ENCODE results near the gene CDC25B.

The CDC25B gene

GRCh38 chr20:3781153-3781910 is 14.8 kb upstream of the CDC25B start, which contains the start of gene SPEF1 (continued):
- TF ChIP-seq ZBTB10 (tag by site-specific recombination; IDR thresholded peaks at IDR 0.05), result peak; percentile 81
- no peak for TF ChIP-seq ZNF677 (tag by site-specific recombination; IDR thresholded peaks at IDR 0.05)
- no peak for TF ChIP-seq ZFP3 (tag by site-specific recombination; IDR thresholded peaks at IDR 0.05; ENCODE audit: low read depth)
- peak; percentile 98 for TF ChIP-seq ZNF76 (tag by site-specific recombination; IDR thresholded peaks at IDR 0.05; ENCODE audit: borderline replicate concordance, low read depth)
- TF ChIP-seq ZNF792 (tag by site-specific recombination; IDR thresholded peaks at IDR 0.05), result no peak
- no peak for TF ChIP-seq ZNF133 (tag by site-specific recombination; IDR thresholded peaks at IDR 0.05)
- TF ChIP-seq, protein P1, sequence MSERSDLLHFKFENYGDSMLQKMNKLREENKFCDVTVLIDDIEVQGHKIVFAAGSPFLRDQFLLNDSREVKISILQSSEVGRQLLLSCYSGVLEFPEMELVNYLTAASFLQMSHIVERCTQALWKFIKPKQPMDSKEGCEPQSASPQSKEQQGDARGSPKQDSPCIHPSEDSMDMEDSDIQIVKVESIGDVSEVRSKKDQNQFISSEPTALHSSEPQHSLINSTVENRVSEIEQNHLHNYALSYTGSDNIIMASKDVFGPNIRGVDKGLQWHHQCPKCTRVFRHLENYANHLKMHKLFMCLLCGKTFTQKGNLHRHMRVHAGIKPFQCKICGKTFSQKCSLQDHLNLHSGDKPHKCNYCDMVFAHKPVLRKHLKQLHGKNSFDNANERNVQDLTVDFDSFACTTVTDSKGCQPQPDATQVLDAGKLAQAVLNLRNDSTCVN (tag by site-specific recombination; optimal IDR thresholded peaks at IDR 0.05), result no peak
- TF ChIP-seq, protein P2, sequence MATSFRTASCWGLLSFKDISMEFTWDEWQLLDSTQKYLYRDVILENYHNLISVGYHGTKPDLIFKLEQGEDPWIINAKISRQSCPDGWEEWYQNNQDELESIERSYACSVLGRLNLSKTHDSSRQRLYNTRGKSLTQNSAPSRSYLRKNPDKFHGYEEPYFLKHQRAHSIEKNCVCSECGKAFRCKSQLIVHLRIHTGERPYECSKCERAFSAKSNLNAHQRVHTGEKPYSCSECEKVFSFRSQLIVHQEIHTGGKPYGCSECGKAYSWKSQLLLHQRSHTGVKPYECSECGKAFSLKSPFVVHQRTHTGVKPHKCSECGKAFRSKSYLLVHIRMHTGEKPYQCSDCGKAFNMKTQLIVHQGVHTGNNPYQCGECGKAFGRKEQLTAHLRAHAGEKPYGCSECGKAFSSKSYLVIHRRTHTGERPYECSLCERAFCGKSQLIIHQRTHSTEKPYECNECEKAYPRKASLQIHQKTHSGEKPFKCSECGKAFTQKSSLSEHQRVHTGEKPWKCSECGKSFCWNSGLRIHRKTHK (tag by site-specific recombination; IDR thresholded peaks at IDR 0.05), result no peak
- TF ChIP-seq SALL2 (tag by site-specific recombination; IDR thresholded peaks at IDR 0.05; ENCODE audit: borderline replicate concordance), result no peak
- TF ChIP-seq OVOL3 (tag by site-specific recombination; IDR thresholded peaks at IDR 0.05), result no peak
- TF ChIP-seq ZXDB (tag by site-specific recombination; IDR thresholded peaks at IDR 0.05), result 0 out of 2 replicates have a peak, but pooled peaks have one; percentile 38
- TF ChIP-seq ZNF513 (tag by site-specific recombination; IDR thresholded peaks at IDR 0.05), result peak; percentile 48; the same call in 1 of the 2 replicates
- TF ChIP-seq, protein P3, sequence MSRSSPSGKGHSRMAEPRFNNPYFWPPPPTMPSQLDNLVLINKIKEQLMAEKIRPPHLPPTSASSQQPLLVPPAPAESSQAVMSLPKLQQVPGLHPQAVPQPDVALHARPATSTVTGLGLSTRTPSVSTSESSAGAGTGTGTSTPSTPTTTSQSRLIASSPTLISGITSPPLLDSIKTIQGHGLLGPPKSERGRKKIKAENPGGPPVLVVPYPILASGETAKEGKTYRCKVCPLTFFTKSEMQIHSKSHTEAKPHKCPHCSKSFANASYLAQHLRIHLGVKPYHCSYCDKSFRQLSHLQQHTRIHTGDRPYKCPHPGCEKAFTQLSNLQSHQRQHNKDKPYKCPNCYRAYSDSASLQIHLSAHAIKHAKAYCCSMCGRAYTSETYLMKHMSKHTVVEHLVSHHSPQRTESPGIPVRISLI (tag by site-specific recombination; IDR thresholded peaks at IDR 0.05), result no peak

DNA sequence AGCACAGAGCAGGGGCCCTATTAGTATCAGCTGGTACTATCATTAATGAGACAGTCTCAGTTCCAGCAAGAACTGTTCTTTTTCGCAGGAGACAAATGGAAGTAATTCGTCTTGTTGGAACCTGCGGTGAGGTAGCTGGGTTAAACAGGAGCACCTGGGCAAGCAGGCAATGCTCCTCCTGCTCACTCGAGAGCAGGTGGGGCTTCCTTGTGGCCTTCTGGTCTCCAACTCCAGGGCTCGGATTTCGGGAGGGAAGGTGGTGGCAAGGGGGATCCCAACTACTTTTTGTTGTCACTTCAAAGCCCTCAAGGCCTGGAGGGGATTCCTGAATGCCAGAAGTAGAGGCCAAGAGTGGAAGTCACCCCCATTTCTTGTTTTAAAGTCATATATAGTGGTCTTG is 13.5 kb upstream of the CDC25B start:
- TF ChIP-seq ZNF624 (tag by site-specific recombination; IDR thresholded peaks at IDR 0.05), result no peak
- TF ChIP-seq, protein P3 (tag by site-specific recombination; IDR thresholded peaks at IDR 0.05), result no peak
- no peak for TF ChIP-seq ZNF670 (tag by site-specific recombination; IDR thresholded peaks at IDR 0.05; ENCODE audit: low read depth)
- no peak for TF ChIP-seq ZSCAN23 (tag by site-specific recombination; IDR thresholded peaks at IDR 0.05)
- no peak for TF ChIP-seq ZNF473 (tag by site-specific recombination; IDR thresholded peaks at IDR 0.05)
- peak; percentile 86 for TF ChIP-seq ZNF394 (tag by site-specific recombination; IDR thresholded peaks at IDR 0.05; ENCODE audit: borderline replicate concordance)
- no peak for TF ChIP-seq ZNF747 (tag by site-specific recombination; IDR thresholded peaks at IDR 0.05)
- ChIA-PET POLR2A (interaction anchor here (0.5 to 3.3 kb wide), 4 partner anchors 15 to 69 kb away, joined by 3 to 33 read pairs (median 5); partner anchors contain the start of gene ADISSP), CTCF (interaction anchor here (1.2 to 10.3 kb wide), 5 partner anchors 30 to 73 kb away, joined by 3 to 142 read pairs (median 9); partner anchors contain the start of gene AP5S1)

More for the DNA sequence above, 13.5 kb upstream of the CDC25B start:
- H3K27ac ChIP-seq (ENCODE audit: extremely low read depth, low read depth, low read length), result peak overlapping the region; percentile 30; the same call in 1 of the 2 replicates
- no peaks in the 10 kb centered on the region for H3K9me3 ChIP-seq (ENCODE audit: control insufficient read depth, insufficient read depth, low read depth, low read length)
- H3K36me3 ChIP-seq (ENCODE audit: control insufficient read depth in 2 of 2, insufficient read depth in 1 of 2, low read length in 2 of 2), result peaks cover 0 to 21% of the 10 kb centered on the region in 2 experiments; a peak in 2 of 3 replicates
- peaks cover 15% of the 10 kb centered on the region; the same call in 1 of the 2 replicates for H3K4me1 ChIP-seq (ENCODE audit: control insufficient read depth, insufficient read depth, low read length)
- no peak overlapping the region for H3K4me3 ChIP-seq (ENCODE audit: low read depth, low read length)

All from HEK293 (cell line).